SK-N-MC (cell line): Measurements from ENCODE around the gene COG2.
"Not testable (repeated sequence)": the region's sequence is repeated elsewhere in the genome, so short reads cannot be mapped to it uniquely, and the experiment has no call there.

Experiments
- DNase-seq: peaks from one replicate; pipeline ENCODE4 v3.0.0-alpha.2; 2011; ENCODE audit warnings: low read depth, low spot score
- H3K27ac ChIP-seq: fragments of 200-600 bp; sonication (generic); 2 replicates; pipeline ENCODE4 v1.5.1; 2016; ENCODE audit warnings: mixed run types
- H3K36me3 ChIP-seq: fragments of 200-600 bp; sonication (generic); 2 replicates; pipeline ENCODE4 v1.6.1; 2017; ENCODE audit warnings: antibody characterized with exemption, low read length, mixed read lengths; ENCODE audit not compliant: insufficient read depth
- H3K4me3 ChIP-seq: fragments of 200-600 bp; sonication (generic); 2 replicates; pipeline ENCODE4 v1.5.1; 2016
- H3K9ac ChIP-seq: fragments of 200-600 bp; sonication (generic); 2 replicates; pipeline ENCODE4 v1.8.0; 2017; ENCODE audit warnings: mixed run types, mixed read lengths; ENCODE audit not compliant: insufficient read length
- H3K9me3 ChIP-seq: fragments of 200-600 bp; sonication (generic); 2 replicates; pipeline ENCODE4 v1.6.1; 2017; ENCODE audit warnings: low read depth, mild to moderate bottlenecking, antibody characterized with exemption, low read length, moderate library complexity, mixed read lengths
- EZH2 ChIP-seq: fragments of 200-600 bp; sonication (generic); IDR thresholded peaks from one replicate; pipeline ENCODE4 v1.6.1; 2017; ENCODE audit warnings: antibody characterized with exemption
- FOXP2 ChIP-seq: optimal IDR thresholded peaks from 2 replicates; pipeline ENCODE3; 2011; ENCODE audit warnings: mild to moderate bottlenecking, moderate library complexity; ENCODE audit not compliant: insufficient read depth; ENCODE audit errors: extremely low read length, control extremely low read depth
- POLR2AphosphoS5 ChIP-seq: IDR thresholded peaks from 2 replicates; pipeline ENCODE4 v1.6.1; 2012; ENCODE audit warnings: mild to moderate bottlenecking, low read depth, low read length, borderline replicate concordance

COG2 gene

GRCh38 chr1:230712470-230712942 lies 70.2 kb downstream of the COG2 start:
- Histone ChIP-seq H3K27ac (no peak overlapping the region), H3K9me3 (no peaks in the 10 kb centered on the region), H3K9ac (no peak overlapping the region), H3K4me3 (no peak overlapping the region), H3K36me3 (no peaks in the 10 kb centered on the region)
- no peak for DNase-seq
- no peak for TF ChIP-seq POLR2AphosphoS5
- no peak for TF ChIP-seq EZH2
- no peak for TF ChIP-seq FOXP2

- Histone ChIP-seq H3K36me3 (no peaks in the 10 kb centered on the region), H3K9ac (no peak overlapping the region), H3K4me3 (no peak overlapping the region), H3K9me3 (no peaks in the 10 kb centered on the region), H3K27ac (no peak overlapping the region)
- DNase-seq = no peak
- TF ChIP-seq POLR2AphosphoS5 = no peak
- TF ChIP-seq EZH2 = no peak
- no peak for TF ChIP-seq FOXP2
Observed at GRCh38 chr1:230713138-230713537, 70.9 kb downstream of the COG2 start.

GRCh38 chr1:230713547-230713914 lies 71.2 kb downstream of the COG2 start:
- Histone ChIP-seq H3K9me3 (no peaks in the 10 kb centered on the region), H3K36me3 (no peaks in the 10 kb centered on the region), H3K9ac (no peak overlapping the region), H3K27ac (no peak overlapping the region), H3K4me3 (no peak overlapping the region)
- DNase-seq = no peak
- TF ChIP-seq FOXP2 (no peak), POLR2AphosphoS5 (no peak), EZH2 (no peak)

- Histone ChIP-seq H3K9me3 (no peaks in the 10 kb centered on the region), H3K27ac (no peak within 1 kb of the TSS), H3K9ac (no peak within 1 kb of the TSS), H3K36me3 (no peaks in the 10 kb centered on the region), H3K4me3 (no peak within 1 kb of the TSS)
- DNase-seq = no peak
- TF ChIP-seq FOXP2 (no peak), EZH2 (no peak), POLR2AphosphoS5 (no peak)
Observed at GRCh38 chr1:230713915-230714764, 71.9 kb downstream of the COG2 start, which contains the start of gene AGT. TSS of gene AGT (minus strand) at chr1:230714122. CDS start at chr1:230710823, 3,299 bp downstream.

GRCh38 chr1:230715510-230715909 lies 73.2 kb downstream of the COG2 start:
- Histone ChIP-seq H3K9ac (no peak overlapping the region), H3K4me3 (no peak overlapping the region), H3K9me3 (no peaks in the 10 kb centered on the region), H3K27ac (no peak overlapping the region), H3K36me3 (no peaks in the 10 kb centered on the region)
- TF ChIP-seq FOXP2 = no peak
- no peak for DNase-seq

- H3K36me3 ChIP-seq, H3K9ac ChIP-seq, H3K9me3 ChIP-seq, H3K4me3 ChIP-seq, H3K27ac ChIP-seq, DNase-seq: not testable (repeated sequence)
Observed at GRCh38 chr1:230716453-230716852, 74.2 kb downstream of the COG2 start.

GRCh38 chr1:230717251-230717650 lies 75.0 kb downstream of the COG2 start:
- TF ChIP-seq EZH2 (no peak), POLR2AphosphoS5 (no peak), FOXP2 (no peak)
- H3K36me3 ChIP-seq = no peaks in the 10 kb centered on the region
- no peak overlapping the region for H3K27ac ChIP-seq
- no peak for DNase-seq
- H3K4me3 ChIP-seq = no peak overlapping the region
- H3K9me3 ChIP-seq = no peaks in the 10 kb centered on the region
- no peak overlapping the region for H3K9ac ChIP-seq

- H3K4me3 ChIP-seq, H3K9ac ChIP-seq, H3K36me3 ChIP-seq, H3K9me3 ChIP-seq, DNase-seq, H3K27ac ChIP-seq: not testable (repeated sequence)
Observed at GRCh38 chr1:230721849-230722522, 79.7 kb downstream of the COG2 start.
